NOMO-1 treated with DMSO at 0.1 percent for 48 hours (cell line): ENCODE data around the gene TEX35.

Source experiments
- DNase-seq: peaks from one replicate; lab custom pipeline; 2025; ENCODE audit not compliant: unreplicated experiment; lab: John Stamatoyannopoulos, UW

Gene TEX35

GRCh38 chr1:178512566-178513277 lies at the start of gene TEX35:
Gene TEX35 (plus strand): TSS chr1:178513109. CDS start chr1:178513189, 80 bp downstream.
- no peak for DNase-seq

GRCh38 chr1:178464141-178464540 lies 48.8 kb upstream of the TEX35 start:
- DNase-seq: no peak

GRCh38 chr1:178464566-178464965 lies 48.3 kb upstream of the TEX35 start:
- no peak for DNase-seq

- no peak for DNase-seq
Observed at GRCh38 chr1:178465011-178465410, 47.9 kb upstream of the TEX35 start.

- no peak for DNase-seq
Observed at GRCh38 chr1:178467837-178468236, 45.1 kb upstream of the TEX35 start.

- no peak for DNase-seq
Observed at GRCh38 chr1:178470411-178470960, 42.4 kb upstream of the TEX35 start.

- no peak for DNase-seq
Observed at GRCh38 chr1:178472531-178472930, 40.4 kb upstream of the TEX35 start.

GRCh38 chr1:178477373-178477772 lies 35.5 kb upstream of the TEX35 start:
- DNase-seq: no peak

GRCh38 chr1:178477841-178478240 lies 35.1 kb upstream of the TEX35 start:
- peak; percentile 38 for DNase-seq

GRCh38 chr1:178483251-178483957 lies 29.5 kb upstream of the TEX35 start:
- no peak for DNase-seq

- no peak for DNase-seq
Observed at GRCh38 chr1:178484698-178485225, 28.1 kb upstream of the TEX35 start.

GRCh38 chr1:178485541-178485981 lies 27.3 kb upstream of the TEX35 start:
- no peak for DNase-seq

- DNase-seq: no peak
Observed at GRCh38 chr1:178486100-178487069, 26.5 kb upstream of the TEX35 start.

- DNase-seq: no peak
Observed at GRCh38 chr1:178487070-178487615, 25.8 kb upstream of the TEX35 start.

GRCh38 chr1:178488393-178488792 lies 24.5 kb upstream of the TEX35 start:
- DNase-seq: no peak

- DNase-seq: no peak
Observed at GRCh38 chr1:178489399-178489798, 23.5 kb upstream of the TEX35 start.

GRCh38 chr1:178490136-178490535 lies 22.8 kb upstream of the TEX35 start:
- no peak for DNase-seq

GRCh38 chr1:178490967-178491366 lies 21.9 kb upstream of the TEX35 start:
- no peak for DNase-seq

- no peak for DNase-seq
Observed at GRCh38 chr1:178491721-178492120, 21.2 kb upstream of the TEX35 start.

GRCh38 chr1:178492341-178492740 lies 20.6 kb upstream of the TEX35 start:
- no peak for DNase-seq
